GM19328 (cell line): ENCODE results near the gene RNF125.
"Not testable (repeated sequence)": the region's sequence is repeated elsewhere in the genome, so short reads cannot be mapped to it uniquely, and the experiment has no call there.

Experiments
- ATAC-seq: cut with Tn5 transposase; IDR thresholded peaks from one replicate; pipeline ENCODE4 v1.9.1; 2021; ENCODE audit warnings: mild to moderate bottlenecking, moderate library complexity; ENCODE audit not compliant: unreplicated experiment

RNF125 gene

DNA sequence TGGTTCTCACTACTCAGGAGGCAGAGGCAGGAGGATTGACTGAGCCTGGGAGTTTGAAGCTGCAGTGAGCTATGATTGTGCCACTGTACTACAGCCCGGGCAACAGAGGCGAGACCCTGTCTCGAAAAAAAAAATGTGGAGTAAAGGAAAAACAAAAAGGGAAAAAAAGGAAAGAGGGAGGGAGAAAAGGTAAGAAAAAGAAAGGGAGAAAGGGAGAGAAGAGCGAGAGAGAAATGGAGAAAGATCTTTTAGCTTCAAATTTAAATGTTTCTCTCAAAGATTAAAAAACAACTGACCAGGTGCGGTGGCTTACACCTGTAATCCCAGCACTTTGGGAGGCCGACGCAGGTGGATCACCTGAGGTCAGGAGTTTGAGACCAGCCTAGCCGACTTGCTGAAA is 65.2 kb downstream of the RNF125 start:
- ATAC-seq: no peak

DNA sequence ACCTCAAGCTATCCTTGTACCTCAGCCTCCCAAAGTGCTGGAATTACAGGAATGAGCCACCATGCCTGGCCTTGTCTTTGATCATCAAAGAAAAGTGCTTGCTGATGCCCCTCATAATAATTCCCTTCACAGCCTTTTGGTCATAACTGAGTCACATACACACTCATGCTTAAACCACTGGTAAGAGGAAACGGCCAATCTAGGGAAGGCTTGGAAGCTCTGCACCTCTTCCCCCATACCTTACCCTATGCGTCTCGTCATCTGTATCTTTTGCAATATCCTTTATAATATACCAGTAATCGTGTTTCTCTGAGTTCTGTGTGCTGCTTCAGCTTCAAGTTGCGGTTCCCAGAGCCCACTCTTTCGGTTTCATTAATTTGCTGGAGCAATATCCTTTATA is 68.3 kb downstream of the RNF125 start:
- no peak for ATAC-seq

DNA sequence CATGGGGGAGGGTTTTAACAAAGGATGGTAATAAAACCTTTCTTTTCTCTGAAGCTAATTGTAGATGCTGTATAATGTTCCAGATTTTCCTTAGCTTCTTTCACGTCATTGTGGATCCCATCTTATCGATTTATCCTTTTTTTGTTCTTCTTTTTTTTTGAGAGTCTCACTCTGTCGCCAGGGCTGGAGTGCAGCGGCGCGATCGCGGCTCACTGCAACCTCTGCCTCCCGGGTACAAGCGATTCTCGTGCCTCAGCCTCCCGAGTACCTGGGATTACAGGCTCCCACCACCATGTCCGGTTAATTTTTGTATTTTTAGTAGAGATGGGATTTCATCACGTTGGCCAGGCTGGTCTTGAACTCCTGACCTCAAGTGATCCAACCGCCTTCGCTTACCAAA is 72.2 kb downstream of the RNF125 start:
- ATAC-seq: not testable (repeated sequence)

DNA sequence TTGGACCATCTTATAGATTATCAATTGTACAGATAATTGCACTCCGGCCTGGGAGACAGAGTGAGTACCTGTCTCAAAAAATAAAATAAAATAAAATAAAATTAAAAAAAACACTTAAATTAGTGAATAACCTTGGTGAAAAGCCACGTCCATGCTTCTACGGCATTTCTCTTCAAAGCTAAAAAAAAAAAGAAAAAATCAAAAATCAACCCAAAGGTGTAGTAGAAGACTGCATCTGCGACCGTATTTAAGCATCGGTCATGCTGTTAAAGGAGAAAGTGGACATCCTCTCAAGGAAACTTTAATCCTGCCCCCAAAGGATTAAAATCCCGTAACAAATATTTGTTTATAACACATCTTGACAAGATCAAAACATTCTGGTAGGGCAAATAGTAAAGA is 72.7 kb downstream of the RNF125 start:
- no peak for ATAC-seq

DNA sequence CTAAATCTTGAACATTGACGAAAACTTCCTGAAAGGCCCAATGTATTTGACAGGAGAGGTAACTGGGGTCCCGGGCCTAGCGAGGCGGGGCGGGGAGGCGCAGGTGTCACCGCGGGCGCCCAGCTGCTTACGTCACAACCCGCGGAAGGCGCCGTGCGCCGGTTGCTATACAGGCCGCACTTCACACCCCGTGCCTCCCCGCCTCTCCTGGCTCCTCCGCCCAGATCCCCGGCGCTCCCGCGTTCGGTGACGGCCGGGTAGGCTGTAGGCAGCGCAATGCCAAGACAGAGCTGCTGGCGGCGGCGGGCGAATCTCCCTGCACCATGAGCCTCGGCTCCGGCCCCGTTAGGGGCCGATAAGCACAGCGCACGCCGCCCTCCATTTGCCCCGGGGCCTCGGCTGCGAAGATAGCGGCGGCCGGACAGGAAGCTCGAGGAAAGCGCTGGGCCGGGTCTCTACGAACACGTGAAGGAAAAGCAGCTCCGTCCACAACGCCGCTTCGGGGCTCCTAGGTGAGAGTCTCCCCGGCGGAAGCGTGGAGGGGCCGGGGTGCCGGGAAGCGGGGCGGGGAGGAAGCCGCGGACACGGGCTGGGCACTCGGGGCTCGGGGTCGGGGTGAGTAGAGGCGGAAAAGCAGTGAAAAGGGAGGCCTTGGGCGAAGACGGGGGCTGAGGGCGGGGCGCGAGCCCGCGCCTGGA is 73.2 kb downstream of the RNF125 start, which contains the start of gene RNF138:
Gene RNF138 (plus strand): TSS at position 151 of the 698 bp plus-strand sequence. CDS start 903 bp downstream, outside the sequence.
- ATAC-seq: peak; percentile 50

DNA sequence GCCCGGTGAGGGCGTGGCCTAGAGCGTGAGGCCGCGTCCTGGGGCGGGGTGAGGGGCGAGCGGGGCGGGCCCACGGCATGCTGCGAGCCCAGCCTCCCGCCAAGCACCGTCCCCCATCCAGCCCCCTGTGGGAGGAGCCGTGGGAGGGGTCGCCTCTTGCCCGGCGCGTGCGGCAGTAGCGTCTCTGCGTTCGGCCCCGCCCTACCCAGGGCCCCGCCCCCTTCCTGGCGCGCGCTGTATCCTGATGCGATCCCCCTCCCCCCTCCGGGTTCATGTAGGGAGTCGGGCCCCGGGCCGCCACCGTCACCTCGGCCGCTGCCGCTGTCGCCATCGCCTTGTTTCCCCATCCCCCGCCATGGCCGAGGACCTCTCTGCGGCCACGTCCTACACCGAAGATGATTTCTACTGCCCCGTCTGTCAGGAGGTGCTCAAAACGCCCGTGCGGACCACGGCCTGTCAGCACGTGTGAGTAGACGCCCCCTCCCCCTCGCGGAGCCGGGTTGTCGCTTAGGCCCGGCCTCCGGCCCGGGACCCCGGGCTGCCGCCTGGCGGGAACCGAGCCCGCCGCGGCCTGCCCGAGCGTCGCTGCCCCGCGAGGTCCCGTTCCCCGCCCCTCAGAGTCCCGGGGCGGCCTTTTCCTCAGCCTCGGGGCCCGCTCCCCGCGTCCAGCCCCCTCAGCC is 73.9 kb downstream of the RNF125 start:
- ATAC-seq: peak; percentile 81

DNA sequence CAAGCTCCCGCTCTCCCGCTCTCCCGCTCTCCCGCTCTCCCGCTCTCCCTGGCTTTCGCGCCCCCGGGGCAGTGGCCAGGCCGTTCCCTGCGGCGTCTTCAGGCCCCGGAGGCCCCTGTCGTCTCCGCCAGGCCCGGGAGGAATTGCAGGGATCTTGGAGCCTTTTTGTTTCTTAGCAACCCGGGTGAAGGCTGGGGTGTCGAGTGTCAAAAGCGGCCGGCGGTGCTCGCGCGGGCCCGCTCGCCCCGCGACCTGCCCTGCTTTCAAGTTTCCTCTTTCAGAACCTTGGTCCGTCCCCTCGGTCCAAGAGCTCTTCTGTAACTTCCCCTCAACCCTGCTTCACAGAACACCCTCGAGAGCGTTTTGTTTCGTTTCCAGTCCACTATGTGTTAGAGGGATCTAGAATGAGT is 74.5 kb downstream of the RNF125 start:
- peak; percentile 25 for ATAC-seq

DNA sequence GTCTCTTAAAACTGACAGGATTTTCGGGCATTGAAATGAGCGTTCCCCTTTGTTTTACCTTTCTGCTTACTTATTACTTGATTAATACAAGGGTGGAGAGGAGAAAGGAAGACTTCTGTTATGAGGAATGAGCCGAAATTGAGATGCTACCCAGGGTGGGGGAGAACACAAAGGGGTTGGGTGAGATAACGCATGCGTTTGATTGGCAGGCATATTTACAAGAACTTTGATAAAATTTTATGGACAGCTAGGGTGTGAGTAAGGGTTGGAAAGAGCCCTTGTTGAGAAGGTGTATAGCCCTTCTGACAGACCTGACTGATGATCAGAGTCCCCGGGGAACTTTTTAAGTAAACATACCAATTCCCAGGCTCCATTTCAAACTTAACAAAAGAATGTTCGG is 74.9 kb downstream of the RNF125 start:
- ATAC-seq: no peak

DNA sequence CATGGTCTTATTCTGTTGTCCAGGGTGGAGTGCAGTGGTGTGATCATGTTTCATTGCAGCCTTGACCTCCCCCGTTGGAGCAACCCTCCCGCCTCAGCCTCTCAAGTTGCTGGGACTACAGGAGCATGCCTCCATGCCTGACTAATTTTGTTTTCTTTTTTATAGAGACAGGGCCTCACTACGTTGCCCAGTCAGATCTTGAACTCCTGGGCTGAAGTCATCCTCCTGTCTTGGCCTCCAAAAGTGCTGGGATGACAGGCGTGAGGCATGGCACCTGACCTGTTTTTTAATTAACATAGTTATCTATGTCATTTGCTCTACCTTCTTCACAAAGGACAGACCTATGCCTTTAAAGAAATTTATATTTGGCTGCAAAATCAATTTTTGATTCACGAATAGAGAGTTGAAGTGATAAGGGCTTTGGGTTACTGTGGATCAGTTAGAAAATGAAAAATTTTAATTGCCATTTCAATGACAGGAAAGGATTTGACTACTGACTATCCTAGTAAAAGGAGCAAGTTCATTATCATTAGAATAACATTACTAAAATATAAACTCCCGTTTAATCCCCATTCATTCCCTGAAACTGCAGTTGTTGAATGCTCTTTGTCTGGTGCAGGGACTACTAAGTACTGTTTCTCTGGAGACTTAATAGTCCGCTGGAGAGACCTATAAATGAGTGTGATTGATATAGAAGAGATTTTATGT is 76.7 kb downstream of the RNF125 start:
- ATAC-seq: no peak

DNA sequence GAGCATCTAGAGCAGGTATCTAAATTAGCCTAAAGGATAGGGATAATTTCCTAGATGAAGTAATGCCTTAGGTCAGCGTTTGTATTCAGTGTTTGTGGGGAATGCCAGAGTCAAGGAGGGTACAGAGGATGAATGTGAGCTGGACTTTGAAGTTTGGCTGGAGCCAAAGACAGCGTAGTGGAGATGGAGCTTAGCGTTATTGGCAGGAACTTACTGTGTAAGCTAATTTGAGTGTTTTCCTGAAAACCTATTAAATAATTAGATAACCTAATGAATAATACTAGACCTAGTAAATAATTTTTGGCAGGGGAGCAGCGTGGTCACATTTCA is 77.2 kb downstream of the RNF125 start:
- no peak for ATAC-seq

DNA sequence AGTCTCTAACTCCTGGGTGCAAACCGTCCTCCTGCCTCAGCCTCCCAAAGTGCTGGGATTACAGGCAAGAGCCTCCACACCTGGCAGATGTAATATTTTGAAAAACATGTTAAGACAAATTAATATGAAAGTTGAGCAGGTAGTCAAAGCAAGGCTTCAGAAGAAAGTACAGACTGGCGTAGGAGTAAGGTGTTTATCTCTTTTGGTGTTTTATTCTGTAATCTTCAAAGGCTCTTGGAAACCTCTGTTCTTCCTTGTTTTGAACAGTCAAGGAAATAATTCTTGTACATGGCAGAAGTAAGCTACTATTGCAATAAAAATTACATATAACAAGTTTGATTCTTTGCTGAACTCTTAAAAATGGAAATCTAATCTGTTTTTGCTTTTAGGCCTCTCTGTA is 78.3 kb downstream of the RNF125 start:
- no peak for ATAC-seq

DNA sequence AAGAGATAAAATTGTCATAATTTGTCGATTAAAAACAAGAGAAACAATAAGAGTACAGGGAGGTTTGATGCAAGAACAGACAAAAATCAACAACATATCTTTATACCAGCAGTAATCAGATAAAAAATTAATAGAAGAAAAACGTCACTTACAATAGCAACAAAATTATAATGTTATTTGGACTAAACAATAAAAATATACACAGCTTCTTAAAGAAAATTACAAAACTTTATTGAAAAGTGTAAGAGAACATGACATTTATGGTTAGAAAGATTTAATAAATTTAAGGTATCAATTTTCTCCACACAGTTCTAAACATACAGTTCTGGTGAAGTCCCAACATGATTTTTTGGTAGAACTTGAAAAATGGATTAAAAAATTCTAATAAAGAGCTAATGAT is 85.9 kb downstream of the RNF125 start:
- no peak for ATAC-seq

DNA sequence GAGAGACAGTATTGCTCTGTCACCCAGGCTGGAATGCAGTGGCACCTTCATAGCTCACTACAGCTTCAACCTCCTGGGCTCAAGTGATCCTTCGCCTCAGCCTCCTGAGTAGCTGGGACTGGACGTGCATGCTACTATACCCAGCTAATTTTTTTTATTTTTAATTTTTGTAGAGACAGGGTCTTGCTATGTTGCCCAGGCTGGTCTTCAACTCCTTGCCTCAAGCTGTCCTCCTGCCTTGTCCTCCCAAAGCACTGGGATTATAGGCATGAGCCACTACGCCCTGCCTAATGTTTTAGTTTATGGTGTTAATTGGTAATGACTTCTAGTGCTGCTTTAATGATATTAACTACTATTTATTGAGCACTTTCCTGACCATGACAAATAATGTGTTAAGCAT is 91.4 kb downstream of the RNF125 start:
- no peak for ATAC-seq

DNA sequence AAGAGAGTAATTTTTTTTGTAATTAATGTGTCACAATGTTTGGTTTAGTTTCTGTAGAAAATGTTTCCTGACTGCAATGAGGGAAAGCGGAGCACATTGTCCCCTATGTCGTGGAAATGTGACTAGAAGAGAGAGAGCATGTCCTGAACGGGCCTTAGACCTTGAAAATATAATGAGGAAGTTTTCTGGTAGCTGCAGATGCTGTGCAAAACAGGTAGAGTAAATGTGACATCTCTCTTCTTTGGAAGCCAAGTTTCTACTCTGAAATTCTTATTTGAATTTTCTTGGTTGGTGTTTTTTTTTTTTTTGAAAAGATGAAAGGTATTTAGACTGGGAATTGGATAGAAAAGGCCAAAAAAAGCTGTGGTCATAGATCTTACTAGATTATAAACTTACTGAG is 93.1 kb downstream of the RNF125 start:
- no peak for ATAC-seq

DNA sequence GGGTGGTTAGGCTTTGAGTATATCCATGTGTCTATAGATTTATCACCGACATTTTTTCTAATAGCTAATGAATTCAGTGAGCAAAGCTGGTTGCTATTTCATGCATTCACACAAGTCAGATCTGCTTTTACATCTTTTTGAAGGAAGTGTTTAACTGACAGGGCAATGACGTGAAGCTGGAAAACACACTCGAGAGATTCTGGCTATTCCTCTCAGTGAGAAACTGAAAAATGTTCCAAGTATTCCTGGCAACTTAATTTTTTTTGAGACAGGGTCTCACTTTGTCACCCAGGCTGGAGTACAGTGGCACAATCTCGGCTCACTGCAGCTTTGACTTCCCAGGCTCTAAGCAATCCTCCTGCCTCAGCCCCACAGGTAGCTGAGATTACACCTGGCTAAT is 94.2 kb downstream of the RNF125 start:
- no peak for ATAC-seq

DNA sequence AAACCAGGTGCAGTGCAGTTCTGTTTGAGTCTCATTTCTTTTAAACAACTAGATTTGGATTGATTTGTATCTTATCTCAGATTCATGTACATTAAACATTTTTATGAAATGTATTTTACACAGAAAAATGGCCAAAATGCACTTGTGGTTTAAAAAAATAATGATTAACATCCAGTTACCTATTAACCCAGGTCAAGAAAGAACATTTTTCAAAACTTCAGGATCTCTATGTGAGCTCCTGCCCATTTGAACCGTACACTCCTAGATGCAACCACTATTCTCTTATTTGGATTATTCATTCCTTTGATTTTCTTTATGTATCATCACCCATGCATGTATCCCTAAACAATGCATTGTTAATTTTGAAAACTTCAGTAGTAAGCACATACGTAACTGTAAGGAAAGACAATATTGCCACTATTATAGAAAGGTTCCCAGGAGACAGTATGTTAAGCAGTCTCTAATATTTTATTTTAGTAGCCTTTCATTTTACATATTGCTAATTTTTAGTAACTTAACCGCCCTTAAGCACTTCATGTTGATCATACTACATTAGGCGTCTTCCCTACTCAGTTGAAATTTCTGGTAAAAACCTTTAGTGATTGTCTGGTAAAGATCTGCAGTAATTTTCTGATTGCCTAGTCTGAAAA is 95.8 kb downstream of the RNF125 start:
- ATAC-seq: no peak

DNA sequence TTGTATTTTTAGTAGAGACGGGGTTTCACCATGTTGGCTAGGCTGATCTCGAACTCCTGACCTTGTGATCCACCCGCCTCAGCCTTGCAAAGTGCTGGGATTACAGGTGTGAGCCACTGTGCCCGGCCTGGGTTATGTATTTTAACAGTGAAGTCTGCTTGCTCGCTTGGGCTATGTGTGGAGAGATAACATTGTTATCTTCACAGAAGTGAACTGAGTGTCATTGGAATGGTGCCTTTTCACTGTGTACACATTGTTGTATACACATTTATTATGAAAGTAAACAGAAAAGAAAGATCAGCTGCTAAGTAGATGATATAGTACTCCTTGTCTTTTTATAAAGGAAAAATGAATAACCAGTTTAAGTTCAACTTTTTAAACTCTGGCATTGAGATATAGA is 103.4 kb downstream of the RNF125 start:
- ATAC-seq: no peak
